HEK293 (cell line): Measurements from ENCODE around the gene OLA1.

Source experiments
- CTCF ChIA-PET: fragments of 350-600 bp; formaldehyde crosslinking; extraction: SDS; loops from one replicate; lab custom pipeline; 2021; ENCODE audit warnings: antibody characterized with exemption; lab: Yijun Ruan, JAX
- POLR2A ChIA-PET: fragments of 300-600 bp; formaldehyde crosslinking; extraction: SDS; loops from one replicate; lab custom pipeline; 2020; ENCODE audit warnings: antibody characterized with exemption, inconsistent platforms; lab: Yijun Ruan, JAX
- H3K27ac ChIP-seq: fragments of 200-500 bp; sonication (Bioruptor generic); 2 replicates; pipeline ENCODE4 v1.5.1; 2014; ENCODE audit warnings: low read depth, low read length, control low read depth, inconsistent platforms; ENCODE audit errors: extremely low read depth
- H3K36me3 ChIP-seq, 2 experiments: fragments of 200-500 bp in 1 of 2; sonication (Bioruptor generic) in 1 of 2; 1 replicate in 1 of 2; 2 replicates in 1 of 2; pipeline ENCODE4 v1.5.1; 2014 to 2017; ENCODE audit warnings: inconsistent platforms in 2 of 2, low read length in 2 of 2; ENCODE audit not compliant: control insufficient read depth in 2 of 2, insufficient read depth in 1 of 2
- H3K4me1 ChIP-seq: fragments of 200-500 bp; sonication (Bioruptor generic); 2 replicates; pipeline ENCODE4 v1.5.1; 2014; ENCODE audit warnings: mild to moderate bottlenecking, low read length, inconsistent platforms; ENCODE audit not compliant: control insufficient read depth, insufficient read depth
- H3K4me3 ChIP-seq: 2 replicates; pipeline ENCODE4 v1.5.1; 2011; ENCODE audit warnings: low read depth, mild to moderate bottlenecking, control low read depth, low read length, moderate library complexity
- H3K9me3 ChIP-seq: fragments of 200-500 bp; sonication (Bioruptor generic); 2 replicates; pipeline ENCODE4 v1.5.1; 2014; ENCODE audit warnings: low read depth, low read length, inconsistent platforms; ENCODE audit not compliant: control insufficient read depth, insufficient read depth
- ATF2 ChIP-seq: fragments of 450-650 bp; formaldehyde crosslinking; IDR thresholded peaks from 2 replicates; pipeline ENCODE4 v1.5.1; 2016; ENCODE audit warnings: missing biosample characterization, missing genetic modification characterization, low read depth
- HOXC10 ChIP-seq: sonication (generic); formaldehyde crosslinking; IDR thresholded peaks from 2 replicates; pipeline ENCODE4 v1.8.1; 2023; ENCODE audit warnings: mild to moderate bottlenecking, missing genetic modification reagents
- IKZF3 ChIP-seq: fragments of 450-650 bp; IDR thresholded peaks from 2 replicates; pipeline ENCODE4 v1.5.0; 2018; ENCODE audit warnings: missing biosample characterization, mild to moderate bottlenecking, missing genetic modification characterization, moderate library complexity
- TCF7L2 ChIP-seq: IDR thresholded peaks from 2 replicates; pipeline ENCODE4 v1.6.1; 2011; ENCODE audit warnings: low read depth, mild to moderate bottlenecking, inconsistent platforms, low read length, moderate library complexity, borderline replicate concordance
- ZBTB44 ChIP-seq: fragments of 450-650 bp; IDR thresholded peaks from 2 replicates; pipeline ENCODE4 v1.5.1; 2018; ENCODE audit warnings: missing biosample characterization, mild to moderate bottlenecking, missing genetic modification characterization
- ZNF140 ChIP-seq: fragments of 450-650 bp; formaldehyde crosslinking; IDR thresholded peaks from 2 replicates; pipeline ENCODE4 v1.5.1; 2016; ENCODE audit warnings: missing biosample characterization, missing genetic modification characterization
- ZNF157 ChIP-seq: fragments of 450-650 bp; formaldehyde crosslinking; IDR thresholded peaks from 2 replicates; pipeline ENCODE4 v1.5.1; 2016; ENCODE audit warnings: missing biosample characterization, missing genetic modification characterization
- ZNF274 ChIP-seq, 2 experiments: fragments of 200-500 bp in 1 of 2; fragments of 450-650 bp in 1 of 2; sonication (Bioruptor generic) in 1 of 2; formaldehyde crosslinking in 1 of 2; IDR thresholded peaks; 2 replicates each; pipeline versions ENCODE4 v1.5.1 to v1.6.1; 2014 to 2016; ENCODE audit warnings: borderline replicate concordance in 1 of 2, inconsistent platforms in 1 of 2, low read length in 1 of 2, missing biosample characterization in 1 of 2, missing genetic modification characterization in 1 of 2
- ZNF302 ChIP-seq: fragments of 450-650 bp; formaldehyde crosslinking; IDR thresholded peaks from 2 replicates; pipeline ENCODE4 v1.5.1; 2016; ENCODE audit warnings: missing biosample characterization, missing genetic modification characterization, low read depth
- ZNF335 ChIP-seq: fragments of 450-650 bp; formaldehyde crosslinking; conservative IDR thresholded peaks from 2 replicates; pipeline ENCODE4 v1.5.1; 2016; ENCODE audit warnings: missing biosample characterization, missing genetic modification characterization
- ZNF341 ChIP-seq: fragments of 450-650 bp; formaldehyde crosslinking; IDR thresholded peaks from 2 replicates; pipeline ENCODE4; 2016; ENCODE audit warnings: low read depth, missing biosample characterization, missing genetic modification characterization
- ZNF529 ChIP-seq: fragments of 450-650 bp; formaldehyde crosslinking; IDR thresholded peaks from 2 replicates; pipeline ENCODE4 v1.5.1; 2017; ENCODE audit warnings: missing genetic modification characterization, missing biosample characterization; ENCODE audit not compliant: insufficient replicate concordance
- ZNF561 ChIP-seq: fragments of 450-650 bp; IDR thresholded peaks from 2 replicates; pipeline ENCODE4 v1.5.1; 2018; ENCODE audit warnings: missing biosample characterization, missing genetic modification characterization, borderline replicate concordance
- ZNF571 ChIP-seq: fragments of 450-650 bp; formaldehyde crosslinking; IDR thresholded peaks from 2 replicates; pipeline ENCODE4 v1.5.0; 2017; ENCODE audit warnings: missing biosample characterization, missing genetic modification characterization
- ZNF596 ChIP-seq: fragments of 450-650 bp; IDR thresholded peaks from 2 replicates; pipeline ENCODE4 v1.5.0; 2018; ENCODE audit warnings: missing biosample characterization, mild to moderate bottlenecking, missing genetic modification characterization, moderate library complexity
- ZNF792 ChIP-seq: fragments of 450-650 bp; formaldehyde crosslinking; IDR thresholded peaks from 2 replicates; pipeline ENCODE4 v1.5.1; 2016; ENCODE audit warnings: missing biosample characterization, missing genetic modification characterization
- ZSCAN30 ChIP-seq: fragments of 450-650 bp; IDR thresholded peaks from 2 replicates; pipeline ENCODE4 v1.5.1; 2018; ENCODE audit warnings: missing biosample characterization, mild to moderate bottlenecking, missing genetic modification characterization, moderate library complexity
- TF ChIP-seq, protein P1 (sequence below): fragments of 450-650 bp; formaldehyde crosslinking; conservative IDR thresholded peaks from 2 replicates; pipeline ENCODE4 v1.5.1; 2016; ENCODE audit warnings: low read depth, missing biosample characterization, missing genetic modification characterization
- TF ChIP-seq, protein P2 (sequence below): fragments of 450-650 bp; formaldehyde crosslinking; IDR thresholded peaks from 2 replicates; pipeline ENCODE4 v1.5.1; 2016; ENCODE audit warnings: missing biosample characterization, missing genetic modification characterization

OLA1 gene

DNA sequence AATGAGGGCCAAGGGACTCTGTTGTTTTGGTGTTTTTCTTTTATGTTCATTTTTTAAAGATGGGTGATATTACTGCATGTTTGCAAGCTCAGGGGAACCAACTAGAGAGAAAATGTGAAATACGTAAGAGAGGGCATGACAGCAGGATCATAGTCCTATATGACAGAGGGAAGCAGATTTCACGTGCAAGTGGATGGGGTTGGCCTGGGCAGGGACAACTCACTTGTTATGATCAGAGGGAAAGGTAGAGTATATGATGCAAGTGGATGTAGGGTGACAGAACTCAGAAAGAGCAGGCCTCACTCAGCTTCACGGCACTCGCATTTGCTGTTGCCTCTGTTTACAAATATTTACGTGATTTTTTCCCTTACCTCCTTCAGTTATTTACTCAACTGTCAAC, 67.0 kb downstream of the OLA1 start (continued):
- TF ChIP-seq, protein P1, sequence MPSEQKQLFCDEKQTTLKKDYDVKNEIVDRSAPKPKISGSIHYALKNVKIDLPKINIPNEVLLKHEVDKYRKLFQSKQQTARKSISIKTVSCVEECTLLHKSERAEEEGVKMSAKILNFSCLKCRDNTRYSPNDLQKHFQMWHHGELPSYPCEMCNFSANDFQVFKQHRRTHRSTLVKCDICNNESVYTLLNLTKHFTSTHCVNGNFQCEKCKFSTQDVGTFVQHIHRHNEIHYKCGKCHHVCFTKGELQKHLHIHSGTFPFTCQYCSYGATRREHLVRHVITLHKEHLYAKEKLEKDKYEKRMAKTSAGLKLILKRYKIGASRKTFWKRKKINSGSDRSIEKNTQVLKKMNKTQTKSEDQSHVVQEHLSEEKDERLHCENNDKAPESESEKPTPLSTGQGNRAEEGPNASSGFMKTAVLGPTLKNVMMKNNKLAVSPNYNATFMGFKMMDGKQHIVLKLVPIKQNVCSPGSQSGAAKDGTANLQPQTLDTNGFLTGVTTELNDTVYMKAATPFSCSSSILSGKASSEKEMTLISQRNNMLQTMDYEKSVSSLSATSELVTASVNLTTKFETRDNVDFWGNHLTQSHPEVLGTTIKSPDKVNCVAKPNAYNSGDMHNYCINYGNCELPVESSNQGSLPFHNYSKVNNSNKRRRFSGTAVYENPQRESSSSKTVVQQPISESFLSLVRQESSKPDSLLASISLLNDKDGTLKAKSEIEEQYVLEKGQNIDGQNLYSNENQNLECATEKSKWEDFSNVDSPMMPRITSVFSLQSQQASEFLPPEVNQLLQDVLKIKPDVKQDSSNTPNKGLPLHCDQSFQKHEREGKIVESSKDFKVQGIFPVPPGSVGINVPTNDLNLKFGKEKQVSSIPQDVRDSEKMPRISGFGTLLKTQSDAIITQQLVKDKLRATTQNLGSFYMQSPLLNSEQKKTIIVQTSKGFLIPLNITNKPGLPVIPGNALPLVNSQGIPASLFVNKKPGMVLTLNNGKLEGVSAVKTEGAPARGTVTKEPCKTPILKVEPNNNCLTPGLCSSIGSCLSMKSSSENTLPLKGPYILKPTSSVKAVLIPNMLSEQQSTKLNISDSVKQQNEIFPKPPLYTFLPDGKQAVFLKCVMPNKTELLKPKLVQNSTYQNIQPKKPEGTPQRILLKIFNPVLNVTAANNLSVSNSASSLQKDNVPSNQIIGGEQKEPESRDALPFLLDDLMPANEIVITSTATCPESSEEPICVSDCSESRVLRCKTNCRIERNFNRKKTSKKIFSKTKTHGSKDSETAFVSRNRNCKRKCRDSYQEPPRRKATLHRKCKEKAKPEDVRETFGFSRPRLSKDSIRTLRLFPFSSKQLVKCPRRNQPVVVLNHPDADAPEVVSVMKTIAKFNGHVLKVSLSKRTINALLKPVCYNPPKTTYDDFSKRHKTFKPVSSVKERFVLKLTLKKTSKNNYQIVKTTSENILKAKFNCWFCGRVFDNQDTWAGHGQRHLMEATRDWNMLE (tag by site-specific recombination), result no peak
- TF ChIP-seq ZNF571 (tag by site-specific recombination) (no peak), ZNF140 (no peak), ZNF596 (tag by site-specific recombination) (no peak), HOXC10 (CRISPR knock-in tag) (no peak), ZNF341 (tag by site-specific recombination) (no peak), ZNF792 (no peak), ZNF529 (tag by site-specific recombination) (no peak), ZNF157 (no peak)
- TF ChIP-seq, protein P2, sequence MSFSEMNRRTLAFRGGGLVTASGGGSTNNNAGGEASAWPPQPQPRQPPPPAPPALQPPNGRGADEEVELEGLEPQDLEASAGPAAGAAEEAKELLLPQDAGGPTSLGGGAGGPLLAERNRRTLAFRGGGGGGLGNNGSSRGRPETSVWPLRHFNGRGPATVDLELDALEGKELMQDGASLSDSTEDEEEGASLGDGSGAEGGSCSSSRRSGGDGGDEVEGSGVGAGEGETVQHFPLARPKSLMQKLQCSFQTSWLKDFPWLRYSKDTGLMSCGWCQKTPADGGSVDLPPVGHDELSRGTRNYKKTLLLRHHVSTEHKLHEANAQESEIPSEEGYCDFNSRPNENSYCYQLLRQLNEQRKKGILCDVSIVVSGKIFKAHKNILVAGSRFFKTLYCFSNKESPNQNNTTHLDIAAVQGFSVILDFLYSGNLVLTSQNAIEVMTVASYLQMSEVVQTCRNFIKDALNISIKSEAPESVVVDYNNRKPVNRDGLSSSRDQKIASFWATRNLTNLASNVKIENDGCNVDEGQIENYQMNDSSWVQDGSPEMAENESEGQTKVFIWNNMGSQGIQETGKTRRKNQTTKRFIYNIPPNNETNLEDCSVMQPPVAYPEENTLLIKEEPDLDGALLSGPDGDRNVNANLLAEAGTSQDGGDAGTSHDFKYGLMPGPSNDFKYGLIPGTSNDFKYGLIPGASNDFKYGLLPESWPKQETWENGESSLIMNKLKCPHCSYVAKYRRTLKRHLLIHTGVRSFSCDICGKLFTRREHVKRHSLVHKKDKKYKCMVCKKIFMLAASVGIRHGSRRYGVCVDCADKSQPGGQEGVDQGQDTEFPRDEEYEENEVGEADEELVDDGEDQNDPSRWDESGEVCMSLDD, result no peak

- TF ChIP-seq ATF2 (tag by site-specific recombination), result no peak
- peak; percentile 17; the same call in 1 of the 2 replicates for TF ChIP-seq ZNF335 (tag by site-specific recombination)
- Histone ChIP-seq H3K4me1 (peaks cover 15% of the 10 kb centered on the region), H3K9me3 (no peaks in the 10 kb centered on the region), H3K4me3 (no peak overlapping the region), H3K36me3 (no peaks in the 10 kb centered on the region), H3K27ac (no peak overlapping the region)
- ChIA-PET CTCF (interaction anchor here (1.9 kb wide), 1 partner anchor 161 kb away, joined by 5 read pairs; no protein-coding TSS in a partner anchor), POLR2A (interaction anchor here (1.5 kb wide), 1 partner anchor 68 kb away, joined by 5 read pairs; no protein-coding TSS in a partner anchor)
Observed at GRCh38 chr2:174180726-174181236, 67.6 kb downstream of the OLA1 start.

DNA sequence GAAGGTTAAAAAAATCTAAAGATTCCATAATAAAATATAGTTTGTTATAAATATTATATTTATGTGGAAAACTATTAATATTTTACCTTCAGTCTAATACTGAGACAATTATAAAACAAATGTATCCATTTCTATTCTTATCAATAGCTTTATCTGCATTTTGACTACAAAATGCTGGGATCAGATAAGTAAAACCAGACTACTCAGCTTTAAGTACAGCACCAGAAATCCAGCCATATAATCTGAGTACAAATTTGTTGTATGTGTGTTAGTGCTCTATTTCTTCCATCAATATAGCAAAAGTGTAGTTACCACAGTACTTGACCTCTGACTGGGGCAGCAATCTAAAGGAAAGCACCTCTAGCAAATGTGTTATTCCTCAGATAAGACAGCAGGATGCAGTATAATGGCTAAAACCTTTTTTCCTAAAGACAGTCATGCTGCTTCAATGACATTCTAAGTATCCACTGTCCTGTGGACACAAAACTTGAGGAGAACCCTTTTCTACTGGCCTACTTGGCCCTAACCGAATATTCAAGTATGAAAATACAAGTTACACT, 68.1 kb downstream of the OLA1 start:
- Histone ChIP-seq H3K4me3 (no peak overlapping the region), H3K9me3 (no peaks in the 10 kb centered on the region), H3K4me1 (peaks cover 15% of the 10 kb centered on the region), H3K27ac (peak overlapping the region; percentile 1; the same call in 1 of the 2 replicates), H3K36me3 (no peaks in the 10 kb centered on the region)
- POLR2A ChIA-PET, result interaction anchor here (0.9 to 1.5 kb wide), 2 partner anchors 69 to 157 kb away, joined by 4 to 5 read pairs; no protein-coding TSS in a partner anchor
- CTCF ChIA-PET, result interaction anchor here (0.6 to 1.9 kb wide), 8 partner anchors 9 to 161 kb away, joined by 3 to 5 read pairs (median 3); no protein-coding TSS in a partner anchor
- TF ChIP-seq ZNF302 (tag by site-specific recombination) (no peak), IKZF3 (peak; percentile 16; the same call in 1 of the 2 replicates), ZNF561 (0 out of 2 replicates have a peak, but pooled peaks have one; percentile 40), ZBTB44 (tag by site-specific recombination) (no peak), ZNF274 (IDR thresholded peaks at IDR 0.05; ENCODE audit: low read length) (no peak), ZNF274 (tag by site-specific recombination; IDR thresholded peaks at IDR 0.05; ENCODE audit: borderline replicate concordance) (no peak), TCF7L2 (0 out of 2 replicates have a peak, but pooled peaks have one; percentile 25), ZSCAN30 (tag by site-specific recombination) (peak; percentile 76; the same call in 1 of the 2 replicates)
